Activated CD4-positive, alpha-beta T cell treated with anti-CD3 and anti-CD28 coated beads, Interleukin-2, amount 50 U/mL, for 48 hours (primary cell): Measurements from ENCODE around the gene ERLIN1.
A peak's percentile ranks its signal among the peaks of the same experiment; 100 is the strongest.

ENCODE experiments used
- DNase-seq, 2 experiments: peaks; one replicate each; pipeline ENCODE4 v3.0.0-alpha.2; 2020

The ERLIN1 gene

DNA sequence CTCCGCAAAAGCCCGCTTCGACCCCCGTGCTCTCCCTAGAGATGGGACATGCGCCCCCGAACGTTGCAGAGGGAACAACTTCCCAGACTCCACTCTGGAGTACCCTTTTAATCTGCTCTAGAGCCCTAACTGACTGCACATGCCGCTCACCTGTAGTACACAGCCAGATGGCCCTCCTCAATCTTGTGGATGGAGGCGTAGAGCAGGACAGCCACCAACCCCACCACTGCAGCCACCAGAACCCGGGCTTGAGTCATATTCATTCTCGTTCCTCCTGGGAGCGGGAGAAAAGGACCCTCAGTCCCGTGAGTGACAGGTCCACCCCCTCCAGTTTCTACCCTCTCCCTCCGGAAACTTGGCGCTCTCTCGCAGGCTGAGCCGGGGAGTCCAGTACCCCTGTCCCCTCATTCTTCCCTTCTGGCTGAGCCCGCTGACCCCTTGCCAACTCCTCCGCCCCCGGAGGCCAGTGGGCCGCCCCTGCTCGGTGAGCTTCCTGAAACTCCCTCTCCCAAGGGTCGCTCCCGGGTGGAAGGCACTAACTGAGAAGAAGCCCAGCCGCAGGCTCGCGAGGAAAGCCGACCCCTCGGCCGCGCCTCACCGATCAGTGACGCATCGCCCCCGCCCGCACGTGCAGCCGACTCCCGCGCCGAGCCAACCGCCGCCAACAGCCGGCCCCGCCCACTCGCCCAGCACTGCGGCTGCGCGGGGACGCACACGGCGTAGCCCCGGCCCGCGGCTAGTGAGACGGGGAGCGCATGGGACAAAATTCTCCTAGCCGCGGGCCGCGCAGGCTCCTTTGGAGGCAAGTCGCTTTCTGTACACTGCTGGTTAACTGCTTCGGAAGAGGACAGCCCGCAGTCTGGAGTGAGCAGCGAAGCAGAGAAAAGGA is at the start of gene ERLIN1:
Gene ERLIN1 (minus strand): TSS at position 666 of the 889 bp plus-strand sequence. CDS start 403 bp downstream, at position 263.
- DNase-seq, result peak; percentile 92 to 95

DNA sequence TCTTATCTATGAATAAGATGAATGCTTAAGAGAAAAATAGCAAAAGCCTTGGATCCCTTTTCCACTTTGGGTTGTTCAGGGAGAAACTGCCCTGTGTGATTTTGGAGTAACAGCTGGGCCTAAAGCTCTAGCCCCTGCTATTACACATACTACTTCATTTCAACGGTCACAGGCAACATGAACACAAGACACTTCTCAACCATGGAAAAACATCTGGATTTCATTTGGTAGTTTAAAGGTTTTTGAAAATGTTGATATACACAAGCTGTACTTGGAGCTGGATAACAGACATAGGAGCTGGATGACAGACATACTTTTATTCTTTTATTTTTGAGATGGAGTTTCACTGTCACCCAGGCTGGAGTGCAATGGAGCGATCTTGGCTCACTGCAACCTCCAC is 46.3 kb upstream of the ERLIN1 start:
- DNase-seq, result no peak

DNA sequence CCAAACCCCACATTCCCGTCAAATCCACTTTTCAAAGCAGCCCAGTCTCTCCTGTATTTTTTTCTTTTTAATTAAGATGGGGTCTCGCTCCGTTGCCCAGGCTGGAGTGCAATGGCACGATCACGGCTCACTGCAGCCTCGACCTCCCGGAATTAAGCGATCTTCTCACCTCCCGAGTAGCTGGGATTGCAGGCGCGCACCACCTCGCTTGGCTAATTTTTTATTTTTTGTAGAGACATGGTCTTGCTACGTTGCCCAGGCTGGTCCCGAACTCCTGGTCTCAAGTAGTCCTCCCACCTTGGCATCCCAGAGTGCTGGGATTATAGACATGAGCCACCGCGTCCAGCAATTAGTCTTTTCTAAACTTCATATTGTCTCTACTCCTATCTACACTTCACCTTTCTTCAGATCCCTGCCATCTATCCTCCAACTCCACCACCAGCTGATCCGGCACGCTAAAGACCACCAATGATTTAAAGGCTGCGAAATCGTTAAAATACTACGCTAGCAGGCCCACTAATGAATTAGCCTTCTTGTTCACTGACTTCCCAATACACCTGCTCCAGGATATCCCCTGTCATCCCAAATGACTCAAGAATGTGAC is 44.1 kb upstream of the ERLIN1 start:
- DNase-seq, result no peak

DNA sequence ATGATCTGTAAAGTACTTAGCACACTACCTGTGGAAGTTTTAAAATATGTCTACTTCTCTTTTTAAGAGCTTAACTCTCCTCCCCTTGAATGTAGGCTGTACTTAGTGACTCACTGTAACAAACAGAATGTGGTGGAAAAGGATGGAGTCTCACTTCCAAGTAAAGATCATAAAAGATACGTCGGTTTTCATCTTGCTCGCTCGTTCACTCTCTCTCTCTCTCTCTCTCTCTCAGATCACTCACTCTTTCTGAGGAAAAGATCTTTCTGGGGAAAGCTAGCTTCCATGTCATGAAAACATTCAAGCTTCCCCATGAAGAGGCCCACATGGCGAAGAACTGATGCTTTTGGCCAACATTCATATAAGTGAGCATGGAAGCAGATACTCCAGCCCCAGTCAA is 38.0 kb upstream of the ERLIN1 start:
- no peak for DNase-seq

DNA sequence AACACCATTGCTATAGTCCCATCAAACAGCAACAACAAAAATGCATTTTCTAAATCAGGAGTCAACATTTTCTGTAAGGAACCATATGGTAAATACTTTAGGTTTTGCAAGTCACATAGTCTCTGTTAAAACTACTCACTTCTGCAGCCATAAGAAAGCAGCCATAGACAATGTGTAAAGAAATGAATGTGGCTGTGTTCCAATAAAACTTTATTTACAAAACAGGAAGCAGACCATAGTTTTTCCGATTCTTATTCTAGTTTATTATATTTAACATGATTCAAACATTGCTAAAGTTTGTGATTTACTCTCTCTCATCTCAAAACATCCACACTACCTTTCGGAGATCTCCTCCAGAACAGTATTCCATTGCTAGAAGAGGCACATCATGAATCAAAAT is 36.7 kb upstream of the ERLIN1 start:
- no peak for DNase-seq

DNA sequence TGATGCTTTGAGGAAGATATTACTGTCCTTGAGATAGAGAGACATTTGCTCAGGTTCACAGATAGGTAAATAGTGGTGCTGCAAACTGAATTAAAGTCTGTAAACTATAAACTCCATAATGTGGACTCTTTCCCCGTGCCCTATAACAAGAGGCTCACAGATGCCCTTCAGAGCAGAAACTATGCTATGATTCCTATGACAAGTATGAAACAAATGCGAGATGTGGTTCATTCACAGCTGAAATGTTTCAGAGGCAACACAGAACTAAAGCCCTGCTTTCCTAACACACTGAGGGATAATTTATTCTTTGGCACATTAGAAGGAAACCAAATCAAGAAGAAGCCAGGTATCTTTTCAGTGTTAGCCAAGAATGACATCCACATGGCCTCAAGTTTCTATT is 30.2 kb upstream of the ERLIN1 start:
- no peak for DNase-seq

DNA sequence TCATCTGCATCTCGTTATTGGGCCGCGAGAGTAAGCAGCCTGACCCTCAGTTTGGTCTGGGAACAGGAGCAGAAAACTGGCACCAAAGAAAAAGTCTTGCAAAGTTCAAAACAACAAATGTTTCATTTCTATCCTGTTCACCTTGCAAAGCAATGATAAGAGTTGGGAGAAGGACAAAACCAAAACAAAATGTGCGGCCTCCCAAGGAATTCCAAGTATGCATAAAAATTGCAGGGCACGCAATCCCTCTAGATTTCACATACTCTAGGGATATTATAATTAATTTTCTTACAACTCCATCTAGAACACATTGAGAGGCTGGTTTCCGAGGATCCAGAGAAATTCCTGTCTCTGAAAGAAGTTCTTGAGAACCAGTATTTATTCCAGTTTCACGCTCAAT is 23.5 kb upstream of the ERLIN1 start:
- no peak for DNase-seq

DNA sequence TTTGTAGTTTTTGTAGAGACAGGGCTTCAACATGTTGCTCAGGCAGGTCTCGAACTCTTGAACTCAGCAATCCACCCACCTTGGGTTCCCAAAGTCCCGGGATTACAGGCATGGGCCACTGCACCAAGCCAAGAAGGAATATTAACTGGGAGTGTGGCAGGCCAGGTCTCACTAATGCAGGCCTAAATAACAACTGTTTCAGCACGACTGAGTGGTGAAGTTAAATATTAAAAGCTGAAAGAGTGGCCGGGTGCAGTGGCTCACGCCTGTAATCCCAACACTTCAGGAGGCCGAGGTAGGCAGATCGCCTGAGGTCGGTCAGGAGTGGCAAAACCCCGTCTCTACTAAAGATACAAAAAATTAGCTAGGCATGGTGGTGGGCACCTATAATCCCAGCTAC is 22.4 kb upstream of the ERLIN1 start:
- DNase-seq, result no peak

DNA sequence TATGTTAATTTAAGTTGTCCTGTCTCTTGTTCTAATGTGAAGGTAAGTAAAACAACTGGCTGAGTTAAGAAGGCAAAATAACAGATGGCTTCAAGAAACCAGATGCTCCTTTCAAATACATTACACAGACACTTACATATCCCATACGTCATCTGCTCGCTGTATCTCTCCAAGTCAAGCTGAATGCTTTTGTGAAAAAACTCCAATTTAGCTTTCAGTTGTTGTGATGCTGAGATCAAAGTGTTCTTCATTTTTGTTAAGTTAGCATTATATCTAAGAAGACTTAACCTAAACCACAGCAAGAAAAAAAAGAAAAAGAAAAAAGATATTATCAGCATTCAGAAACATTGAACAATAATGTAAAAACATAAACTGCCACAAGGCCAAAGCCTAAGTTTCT is 18.5 kb upstream of the ERLIN1 start:
- no peak for DNase-seq

DNA sequence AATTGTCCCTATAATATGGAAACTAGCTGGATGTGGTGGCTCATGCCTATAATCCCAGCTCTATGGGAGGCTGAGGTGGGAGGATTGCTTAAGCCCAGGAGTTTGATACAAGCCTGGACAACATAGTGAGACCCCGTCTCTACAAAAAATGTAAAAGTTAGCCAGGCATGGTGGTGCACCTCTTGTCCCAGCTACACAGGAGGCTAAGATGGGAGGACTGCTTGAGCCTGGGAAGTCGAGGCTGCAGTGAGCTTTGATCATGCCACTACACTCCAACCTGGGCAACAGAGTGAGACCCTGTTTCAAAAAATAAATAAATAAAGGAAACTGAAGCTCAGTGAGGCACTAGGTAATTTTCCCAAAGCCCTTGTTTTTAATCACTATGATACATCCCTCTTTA is 15.7 kb upstream of the ERLIN1 start:
- no peak for DNase-seq

DNA sequence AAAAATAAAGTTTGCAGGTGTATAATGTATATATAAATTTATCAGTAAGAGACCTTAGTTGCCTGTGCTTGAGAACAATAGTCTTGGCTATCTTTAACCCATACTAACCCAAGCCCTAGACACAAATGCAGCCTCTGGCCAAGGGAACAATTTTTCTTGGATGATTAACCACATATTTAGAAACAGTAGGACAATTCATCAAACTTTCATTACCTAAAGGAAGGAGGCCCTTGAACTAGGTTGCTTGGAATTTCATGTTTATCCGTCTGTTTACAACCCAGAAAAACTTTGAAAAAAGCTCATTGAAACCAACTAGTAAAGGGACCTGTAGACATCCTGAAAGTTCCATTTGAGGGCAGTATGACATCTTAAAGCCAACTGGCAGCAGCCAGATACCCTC is 8.9 kb upstream of the ERLIN1 start:
- no peak for DNase-seq

DNA sequence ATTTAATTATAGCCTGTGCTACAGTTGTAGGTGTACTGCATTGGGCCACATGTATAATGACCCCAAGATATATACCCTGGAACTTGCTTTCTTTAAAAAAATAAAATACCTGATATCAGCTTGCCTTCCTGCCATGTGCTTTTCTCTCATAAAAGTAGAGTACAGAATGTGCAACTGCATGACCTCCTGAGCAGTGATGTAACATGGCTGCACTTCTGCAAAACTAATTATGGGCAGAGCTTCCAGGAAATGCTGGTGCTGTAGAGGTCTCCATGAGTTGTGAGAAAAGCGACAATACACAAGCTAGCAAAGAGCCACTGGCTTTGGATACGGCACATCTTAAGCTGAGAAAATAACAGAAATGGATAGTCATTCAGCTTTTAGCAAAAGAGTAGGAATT is 6.5 kb upstream of the ERLIN1 start:
- DNase-seq, result no peak

DNA sequence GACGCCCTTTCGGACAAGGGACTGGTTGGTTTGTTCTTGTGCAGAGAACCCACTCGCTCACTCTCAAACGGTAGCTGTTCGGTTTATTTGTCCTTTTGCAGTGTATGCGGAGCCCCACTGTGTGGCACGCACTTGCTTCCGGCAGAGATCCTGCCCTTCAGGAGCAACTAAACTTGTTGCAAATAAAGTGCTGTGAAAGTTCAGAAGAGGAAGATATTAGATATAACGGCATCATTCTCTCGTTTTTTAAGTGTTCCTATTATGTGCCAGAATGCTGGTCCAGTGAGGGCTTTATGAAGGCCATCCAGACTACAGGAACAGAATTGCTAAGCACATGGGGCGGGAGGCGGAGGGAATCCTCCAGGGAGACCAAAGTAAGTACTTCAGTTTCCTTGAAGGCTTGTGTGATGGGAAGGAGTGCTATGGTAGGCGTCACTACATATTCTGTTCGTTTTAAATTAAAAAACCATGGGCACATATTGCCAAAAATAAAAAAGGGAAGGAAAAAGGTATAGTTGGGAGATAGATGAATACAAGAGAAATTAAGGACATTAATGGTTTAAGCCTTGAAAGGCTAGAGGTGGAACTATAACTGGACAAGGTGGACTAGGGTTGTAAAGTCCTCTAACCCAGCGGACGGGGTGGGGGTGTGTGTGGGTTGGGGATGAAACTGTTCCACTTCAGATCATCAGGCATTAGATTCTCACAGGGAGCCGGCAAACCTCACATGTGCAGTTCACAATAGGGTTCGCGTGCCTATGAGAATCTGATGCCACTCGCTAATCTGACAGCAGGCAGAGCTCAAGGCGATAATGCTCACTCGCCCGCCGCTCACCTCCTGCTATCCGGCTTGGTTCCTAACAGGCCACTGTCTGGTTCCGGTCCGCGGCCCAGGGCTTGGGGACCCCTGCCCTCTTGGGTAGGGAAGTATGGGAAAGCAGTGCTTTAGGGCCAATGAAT is 704 bp upstream of the ERLIN1 start:
- peak; percentile 30 to 40 for DNase-seq

DNA sequence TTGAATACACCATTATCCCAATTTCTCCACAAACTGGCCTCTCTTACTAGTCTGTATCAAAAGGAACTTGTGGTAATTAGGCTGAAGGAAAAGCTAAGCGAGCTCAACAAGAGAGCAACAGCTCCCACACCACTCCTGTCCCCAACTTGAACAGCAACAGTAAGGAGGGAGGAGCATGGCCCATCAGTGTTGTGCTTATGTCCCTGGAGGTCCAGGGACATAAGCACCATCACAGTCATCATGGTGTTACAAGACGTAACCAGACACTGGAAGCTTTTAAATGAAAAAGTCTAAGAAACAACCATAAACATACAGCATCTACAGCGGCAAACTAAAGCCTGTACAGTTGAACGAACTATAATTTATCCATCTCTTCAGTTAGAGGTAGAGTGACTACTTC is 989 bp downstream of the ERLIN1 start:
- DNase-seq, result no peak

DNA sequence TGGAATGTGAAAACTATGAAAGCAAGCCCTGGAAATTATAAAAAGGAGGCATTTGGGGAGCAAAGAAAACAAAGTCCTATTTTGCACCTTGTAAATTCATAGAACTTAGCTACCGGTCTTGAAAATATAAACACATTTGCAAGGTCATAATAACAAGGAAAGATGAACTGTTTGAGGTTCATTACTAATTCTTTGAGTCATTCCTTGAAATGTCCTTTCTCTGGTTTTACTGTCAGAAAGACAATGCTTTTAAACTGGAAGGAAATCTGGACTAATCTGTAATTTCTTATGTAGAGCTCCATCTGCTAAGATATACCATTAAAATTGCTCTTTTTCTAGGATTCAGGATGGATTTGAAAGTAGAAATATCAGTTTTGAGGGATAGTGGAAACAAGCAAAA is 1.4 kb downstream of the ERLIN1 start:
- DNase-seq, result no peak

DNA sequence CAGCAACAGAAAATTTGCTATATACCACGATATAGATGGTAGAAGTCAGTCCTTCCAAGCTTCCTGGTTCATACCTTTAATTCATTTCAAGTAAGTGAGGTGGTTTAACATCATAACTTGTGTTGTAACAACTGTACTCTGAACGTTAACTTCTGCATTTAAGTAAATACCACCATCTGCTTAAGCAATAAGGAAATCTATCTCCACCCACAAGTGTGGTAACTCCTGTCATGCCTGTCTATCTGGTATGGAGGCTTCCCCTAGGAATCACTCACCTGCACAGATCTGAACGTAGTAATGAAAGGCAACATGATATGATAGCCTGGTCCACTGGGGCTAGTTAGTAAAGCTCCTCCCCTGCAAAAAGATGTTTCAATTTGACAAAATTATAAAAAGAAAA is 2.3 kb downstream of the ERLIN1 start:
- no peak for DNase-seq

DNA sequence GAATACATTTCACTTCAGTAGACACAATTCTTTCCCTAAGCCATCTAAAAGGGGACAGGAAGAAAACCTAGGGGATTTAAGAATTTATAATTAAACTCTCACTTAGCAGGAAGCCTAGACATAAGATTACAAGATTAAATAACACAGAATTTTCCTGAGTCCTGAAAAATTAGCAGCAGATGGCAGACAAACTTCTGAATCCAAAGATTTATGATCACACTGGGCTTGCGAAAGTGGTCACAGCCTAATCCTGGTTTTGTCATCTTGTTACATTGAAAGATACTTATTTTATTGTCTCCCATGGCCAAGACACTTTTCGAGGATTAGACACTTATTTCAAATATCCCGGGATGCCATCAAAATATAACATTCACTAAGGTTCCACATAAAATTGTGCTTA is 2.9 kb downstream of the ERLIN1 start:
- no peak for DNase-seq

DNA sequence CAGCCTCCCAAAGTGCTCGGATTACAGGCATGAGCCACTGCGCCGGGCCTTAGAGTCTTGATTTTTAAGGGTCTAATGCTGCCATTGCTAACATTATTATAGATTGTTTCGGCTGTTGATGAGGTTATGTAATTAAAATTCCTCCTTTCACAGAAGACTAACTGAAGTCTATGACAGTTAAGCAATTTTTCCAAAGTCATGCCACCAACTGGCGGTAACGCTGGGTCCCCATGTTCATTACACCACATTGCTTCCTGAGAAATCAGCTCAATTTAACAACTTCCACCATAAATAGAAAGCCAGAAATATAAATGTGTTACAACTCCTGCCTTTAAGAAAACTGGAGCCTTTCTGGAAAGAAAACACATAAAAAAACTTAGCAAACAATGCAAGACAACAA is 3.5 kb downstream of the ERLIN1 start:
- no peak for DNase-seq

DNA sequence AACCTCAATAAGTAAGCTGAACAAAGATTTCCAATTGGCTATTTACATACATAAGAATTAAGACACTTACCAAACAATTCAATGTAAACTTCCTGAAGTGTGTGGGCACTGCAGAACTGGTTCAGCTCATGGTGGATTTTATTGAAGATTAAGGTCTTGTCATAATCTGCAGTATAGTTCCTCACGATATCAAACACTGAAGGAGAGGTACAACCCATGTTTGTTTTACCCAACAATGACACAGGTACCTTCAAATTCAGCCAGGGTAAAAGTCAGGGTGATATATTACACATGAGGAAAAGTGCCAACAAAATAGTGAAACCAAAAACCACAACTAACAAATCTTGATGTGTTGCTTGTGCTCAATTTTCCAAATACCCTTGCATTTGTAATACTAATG is 10.0 kb downstream of the ERLIN1 start:
- no peak for DNase-seq

DNA sequence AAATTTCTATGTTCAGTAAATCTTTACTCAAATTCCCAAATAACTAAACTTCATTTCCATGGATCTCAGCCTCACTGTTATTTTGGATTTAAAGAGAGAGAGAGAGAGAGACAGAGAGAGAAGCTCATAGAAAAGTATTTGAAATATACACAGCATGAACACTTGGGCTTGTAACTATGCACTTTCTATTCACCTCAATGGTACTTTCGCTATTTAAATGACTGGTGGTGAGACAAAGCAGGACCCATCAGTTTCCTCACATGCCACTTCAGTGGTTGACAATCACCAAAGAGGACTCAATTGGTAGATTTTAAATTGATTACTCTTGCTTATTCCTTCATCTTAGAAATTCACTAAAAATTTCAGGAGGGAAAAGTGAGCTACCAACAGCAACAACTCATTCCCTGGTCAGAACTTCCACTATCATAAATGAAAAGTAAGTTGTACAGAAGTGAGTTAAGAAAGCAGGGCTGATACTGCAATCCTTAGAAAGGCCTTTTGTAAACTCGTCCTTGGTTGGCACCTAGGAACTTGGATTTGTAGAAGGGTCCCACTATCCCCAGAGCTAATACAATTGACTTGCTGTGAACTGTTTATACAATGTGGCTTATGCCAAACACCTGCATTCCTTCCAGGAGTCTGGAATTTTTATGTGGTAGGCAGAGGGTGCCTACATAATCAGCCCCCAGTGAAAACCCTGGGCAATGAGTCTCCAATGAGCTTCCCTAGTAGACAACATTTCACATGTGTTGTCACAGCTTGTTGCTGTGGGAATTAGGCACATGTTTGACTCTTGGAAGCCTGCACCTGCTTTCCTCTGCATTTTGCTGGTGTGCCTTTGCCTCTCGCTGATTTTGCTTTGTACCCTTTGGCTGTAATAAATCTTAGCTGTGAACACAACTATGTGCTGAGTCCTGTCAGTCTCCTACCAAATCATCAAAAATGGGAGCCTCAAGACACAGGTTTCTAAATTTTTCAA is 10.8 kb downstream of the ERLIN1 start:
- DNase-seq, result no peak

DNA sequence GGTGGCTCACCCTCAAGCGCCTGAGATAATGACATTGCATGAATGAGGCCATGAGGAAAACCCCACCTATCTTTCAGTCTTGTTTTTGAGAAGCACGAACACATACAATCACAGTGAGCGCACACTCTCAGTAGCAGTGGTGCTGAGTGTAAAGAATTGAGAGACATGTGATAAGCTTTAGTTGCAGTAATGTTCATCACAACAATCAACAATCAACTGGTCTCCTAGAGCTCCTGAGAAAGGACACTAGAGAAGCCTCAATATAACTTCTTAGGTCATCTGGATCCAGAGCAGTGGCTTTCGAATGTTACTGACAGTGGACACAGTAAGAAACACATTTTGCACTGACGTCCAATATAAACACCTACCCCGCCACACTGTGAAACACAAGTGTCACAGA is 12.8 kb downstream of the ERLIN1 start:
- no peak for DNase-seq

DNA sequence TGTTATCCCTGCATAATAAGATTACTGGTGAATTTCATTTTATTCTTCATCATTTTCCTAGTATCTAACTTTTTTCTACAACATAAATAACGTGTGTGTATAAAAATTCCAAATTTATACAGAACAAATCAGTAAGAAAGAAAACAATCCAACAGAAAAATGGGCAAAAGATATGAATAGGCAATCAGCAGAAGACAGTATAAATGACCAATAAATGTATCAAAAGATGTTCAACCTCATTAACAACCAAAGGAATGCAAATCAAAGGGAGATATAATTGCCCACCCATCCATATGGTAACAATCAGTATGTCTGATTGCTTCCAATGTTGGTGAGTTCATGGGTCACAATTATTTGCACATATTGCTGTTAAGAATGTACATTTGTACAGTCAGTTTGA is 13.5 kb downstream of the ERLIN1 start:
- DNase-seq, result no peak
